Measurements from ENCODE around the gene IL16.

The IL16 gene

GRCh38 chr15:81270781-81271491 lies 74.3 kb downstream of the IL16 start:
- Histone ChIP-seq H3K27ac (no peak overlapping the region), H3K4me1 (ENCODE audit: low read depth, poor library complexity, severe bottlenecking) (peaks cover 18% of the 10 kb centered on the region), H3K4me3 (IDR thresholded peaks at IDR 0.05; ENCODE audit: insufficient read depth, low read depth, low read length) (no peak overlapping the region), H3K4me2 (no peak overlapping the region), H3K79me2 (ENCODE audit: insufficient read depth, low read depth) (no peaks in the 10 kb centered on the region), H3K27me3 (ENCODE audit: insufficient read depth, low read depth) (no peaks in the 10 kb centered on the region), H3K36me3 (ENCODE audit: insufficient read depth) (no peaks in the 10 kb centered on the region), H4K20me1 (ENCODE audit: insufficient read depth) (no peaks in the 10 kb centered on the region), H2AFZ (ENCODE audit: low read depth) (no peak overlapping the region), H3K9ac (no peak overlapping the region)
- TF ChIP-seq, protein P1, sequence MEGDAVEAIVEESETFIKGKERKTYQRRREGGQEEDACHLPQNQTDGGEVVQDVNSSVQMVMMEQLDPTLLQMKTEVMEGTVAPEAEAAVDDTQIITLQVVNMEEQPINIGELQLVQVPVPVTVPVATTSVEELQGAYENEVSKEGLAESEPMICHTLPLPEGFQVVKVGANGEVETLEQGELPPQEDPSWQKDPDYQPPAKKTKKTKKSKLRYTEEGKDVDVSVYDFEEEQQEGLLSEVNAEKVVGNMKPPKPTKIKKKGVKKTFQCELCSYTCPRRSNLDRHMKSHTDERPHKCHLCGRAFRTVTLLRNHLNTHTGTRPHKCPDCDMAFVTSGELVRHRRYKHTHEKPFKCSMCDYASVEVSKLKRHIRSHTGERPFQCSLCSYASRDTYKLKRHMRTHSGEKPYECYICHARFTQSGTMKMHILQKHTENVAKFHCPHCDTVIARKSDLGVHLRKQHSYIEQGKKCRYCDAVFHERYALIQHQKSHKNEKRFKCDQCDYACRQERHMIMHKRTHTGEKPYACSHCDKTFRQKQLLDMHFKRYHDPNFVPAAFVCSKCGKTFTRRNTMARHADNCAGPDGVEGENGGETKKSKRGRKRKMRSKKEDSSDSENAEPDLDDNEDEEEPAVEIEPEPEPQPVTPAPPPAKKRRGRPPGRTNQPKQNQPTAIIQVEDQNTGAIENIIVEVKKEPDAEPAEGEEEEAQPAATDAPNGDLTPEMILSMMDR (conservative IDR thresholded peaks at IDR 0.05; ENCODE audit: low read depth, low read length), result no peak

DNA sequence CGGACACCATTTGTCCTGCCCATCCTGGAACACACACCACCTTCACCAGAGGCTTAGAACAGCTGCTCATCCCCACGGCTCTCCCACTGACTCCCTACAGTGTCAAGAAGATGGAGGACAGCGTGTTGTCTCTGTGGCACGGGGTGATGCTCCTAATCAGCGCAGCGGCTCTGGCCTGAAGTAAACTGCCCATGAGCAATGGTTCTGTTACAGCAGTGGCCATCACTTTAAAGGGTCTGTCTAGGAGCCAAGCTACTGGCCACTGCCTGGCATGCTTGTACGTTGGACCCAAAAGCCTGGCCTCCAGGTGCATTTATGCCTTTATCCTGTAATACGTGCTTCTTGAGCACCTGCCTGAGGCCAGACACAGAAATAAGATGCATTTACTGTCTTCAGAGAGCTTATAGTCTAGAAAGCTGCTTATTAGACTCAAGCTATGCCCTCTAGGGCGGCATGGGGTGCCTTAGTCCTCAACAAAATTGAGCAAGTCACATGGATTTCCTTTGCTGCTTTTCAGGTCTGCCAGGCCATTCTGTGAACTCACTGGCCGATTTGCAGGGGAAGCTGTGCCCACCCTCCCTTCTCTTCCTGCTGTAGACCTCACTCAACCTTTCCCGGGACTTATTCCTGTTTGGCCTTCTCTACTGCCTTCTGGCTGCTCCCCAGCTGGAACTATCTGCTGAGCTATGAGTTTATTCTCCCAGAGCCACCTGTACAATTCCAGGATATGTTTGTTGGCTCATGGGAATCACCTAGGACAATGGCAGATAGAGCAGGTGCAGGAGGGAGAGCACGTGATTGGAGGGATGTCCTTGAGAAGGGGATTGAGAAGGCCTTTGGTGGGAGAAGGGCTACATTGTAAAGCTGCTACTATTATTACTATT lies 75.3 kb downstream of the IL16 start:
- H3K27me3 ChIP-seq (ENCODE audit: insufficient read depth, low read depth), result no peaks in the 10 kb centered on the region
- H2AFZ ChIP-seq (ENCODE audit: low read depth), result no peak overlapping the region

DNA sequence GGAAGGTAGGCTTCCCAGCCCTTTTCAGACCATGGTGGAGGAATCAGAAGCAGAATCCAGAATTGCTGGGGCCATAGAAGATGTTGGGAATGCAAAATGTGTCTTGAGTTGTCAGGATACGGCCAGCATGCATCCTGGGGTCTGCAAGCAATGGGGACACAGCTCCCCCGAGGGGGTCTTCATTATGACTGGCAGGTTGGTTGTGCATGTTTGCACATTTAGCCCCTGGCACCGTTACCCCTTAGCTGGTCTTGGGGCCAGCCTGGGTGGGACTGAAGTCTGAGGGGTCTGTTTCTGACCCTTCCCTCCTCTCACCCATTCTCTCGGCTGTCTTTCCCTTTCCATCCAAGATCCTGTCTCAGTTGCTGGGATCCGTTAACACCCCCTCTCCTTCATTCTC lies 76.5 kb downstream of the IL16 start:
- Histone ChIP-seq H3K4me1 (ENCODE audit: low read depth, poor library complexity, severe bottlenecking) (peaks cover 15% of the 10 kb centered on the region), H3K4me2 (no peak overlapping the region), H3K79me2 (ENCODE audit: insufficient read depth, low read depth) (no peaks in the 10 kb centered on the region), H3K36me3 (ENCODE audit: insufficient read depth) (no peaks in the 10 kb centered on the region), H4K20me1 (ENCODE audit: insufficient read depth) (no peaks in the 10 kb centered on the region), H3K27ac (no peak overlapping the region), H3K4me3 (IDR thresholded peaks at IDR 0.05; ENCODE audit: insufficient read depth, low read depth, low read length) (no peak overlapping the region), H3K27me3 (ENCODE audit: insufficient read depth, low read depth) (no peaks in the 10 kb centered on the region), H2AFZ (ENCODE audit: low read depth) (no peak overlapping the region), H3K9ac (no peak overlapping the region)
- TF ChIP-seq, protein P1 (conservative IDR thresholded peaks at IDR 0.05; ENCODE audit: low read depth, low read length), result no peak

More for the DNA sequence above, 75.3 kb downstream of the IL16 start:
- no peak overlapping the region for H3K9ac ChIP-seq
- H3K27ac ChIP-seq, result no peak overlapping the region
- H3K4me3 ChIP-seq (IDR thresholded peaks at IDR 0.05; ENCODE audit: insufficient read depth, low read depth, low read length), result no peak overlapping the region
- H4K20me1 ChIP-seq (ENCODE audit: insufficient read depth), result no peaks in the 10 kb centered on the region
- TF ChIP-seq, protein P1 (conservative IDR thresholded peaks at IDR 0.05; ENCODE audit: low read depth, low read length), result no peak
- H3K79me2 ChIP-seq (ENCODE audit: insufficient read depth, low read depth), result no peaks in the 10 kb centered on the region
- H3K4me2 ChIP-seq, result no peak overlapping the region
- H3K36me3 ChIP-seq (ENCODE audit: insufficient read depth), result no peaks in the 10 kb centered on the region
- peaks cover 15% of the 10 kb centered on the region for H3K4me1 ChIP-seq (ENCODE audit: low read depth, poor library complexity, severe bottlenecking)

DNA sequence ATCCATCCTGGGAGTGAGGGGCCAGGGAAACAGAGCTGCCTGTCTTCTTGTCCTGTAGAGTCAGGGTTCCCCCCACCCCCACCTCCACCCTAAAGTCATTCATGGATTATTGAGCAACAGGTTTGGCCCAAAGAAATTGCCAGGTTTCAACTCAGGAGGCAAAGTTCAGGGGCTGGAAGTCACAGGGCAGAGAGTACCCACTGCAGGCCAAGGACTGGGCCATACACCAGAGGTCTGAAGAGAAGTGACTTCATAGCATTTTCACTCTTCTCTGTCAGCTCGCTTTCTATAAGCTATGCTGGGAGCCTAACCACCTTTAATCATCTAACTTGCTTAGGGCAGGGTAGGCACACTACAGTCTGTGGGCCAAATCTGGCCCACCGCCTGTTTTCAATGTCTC lies 77.2 kb downstream of the IL16 start:
- no peak overlapping the region for H3K27ac ChIP-seq

More for the DNA sequence above, 77.2 kb downstream of the IL16 start:
- Histone ChIP-seq H4K20me1 (ENCODE audit: insufficient read depth) (no peaks in the 10 kb centered on the region), H3K27me3 (ENCODE audit: insufficient read depth, low read depth) (no peaks in the 10 kb centered on the region), H2AFZ (ENCODE audit: low read depth) (no peak overlapping the region), H3K4me3 (IDR thresholded peaks at IDR 0.05; ENCODE audit: insufficient read depth, low read depth, low read length) (no peak overlapping the region), H3K9ac (no peak overlapping the region), H3K36me3 (ENCODE audit: insufficient read depth) (no peaks in the 10 kb centered on the region), H3K79me2 (ENCODE audit: insufficient read depth, low read depth) (no peaks in the 10 kb centered on the region), H3K4me2 (no peak overlapping the region), H3K4me1 (ENCODE audit: low read depth, poor library complexity, severe bottlenecking) (peaks cover 15% of the 10 kb centered on the region)
- TF ChIP-seq, protein P1 (conservative IDR thresholded peaks at IDR 0.05; ENCODE audit: low read depth, low read length), result no peak
